GM21390 (cell line): ENCODE measurements around the gene RHOXF1.
"Not testable (repeated sequence)": the region's sequence is repeated elsewhere in the genome, so short reads cannot be mapped to it uniquely, and the experiment has no call there.

Experiments used
- ATAC-seq: cut with Tn5 transposase; IDR thresholded peaks from one replicate; pipeline ENCODE4 v1.9.1; 2021; ENCODE audit not compliant: unreplicated experiment

The RHOXF1 gene

GRCh38 chrX:120087289-120088017, 28.3 kb downstream of the RHOXF1 start:
- ATAC-seq = no peak

GRCh38 chrX:120085553-120086185, 30.0 kb downstream of the RHOXF1 start:
- ATAC-seq = not testable (repeated sequence)

GRCh38 chrX:120077590-120077989, 38.1 kb downstream of the RHOXF1 start, which contains the start of gene RHOXF2B:
Gene RHOXF2B, minus strand, starts transcription at chrX:120077690. Its CDS starts 138 bp downstream, at chrX:120077552.
- not testable (repeated sequence) for ATAC-seq

- not testable (repeated sequence) for ATAC-seq
Measured at GRCh38 chrX:120066169-120066568, 49.5 kb downstream of the RHOXF1 start.
